Skin of body (tissue), 1 donor: ENCODE results near the gene TRNP1. TPM values are rescaled to one million over a fixed set of nuclear protein-coding genes. Genes with fewer than 3 reads are reported as not detected.

Experiments
- total RNA-seq: library from RNA; depleted of rRNA; stranded (reverse); fragments of >200 nt; gene quantifications from one replicate; pipeline ENCODE4 v1.2.3, GENCODE V29; 2014

Gene TRNP1
- total RNA-seq, 1 donor from 2014 or later: 4.0 TPM

Other genes starting within 250 kb of the TRNP1 start
- 7.8 TPM for gene PIGV, start 205.7 kb upstream of the TRNP1 start, total RNA-seq
- gene ZDHHC18, start 167.0 kb upstream of the TRNP1 start, total RNA-seq: 6.5 TPM
- 254 TPM for gene SFN, start 130.5 kb upstream of the TRNP1 start, total RNA-seq
- gene GPN2, start 103.4 kb upstream of the TRNP1 start, total RNA-seq: 9.0 TPM
- gene GPATCH3, start 93.2 kb upstream of the TRNP1 start, total RNA-seq: 8.5 TPM
- not detected for gene NR0B2, start 79.7 kb upstream of the TRNP1 start, total RNA-seq
- 24.0 TPM for gene NUDC, start 71.9 kb upstream of the TRNP1 start, total RNA-seq
- gene KDF1, start 33.2 kb upstream of the TRNP1 start, total RNA-seq: 4.0 TPM
- gene TENT5B, start 19.2 kb downstream of the TRNP1 start, total RNA-seq: 18.1 TPM
- gene SLC9A1, start 161.4 kb downstream of the TRNP1 start, total RNA-seq: 5.8 TPM
- gene WDTC1, start 240.9 kb downstream of the TRNP1 start, total RNA-seq: 17.8 TPM